Measurements from ENCODE around the gene NHP2.

NHP2 gene

GRCh38 chr5:178192787-178193186, 39.1 kb upstream of the NHP2 start:
- no peaks in the 10 kb centered on the region for H3K36me3 Mint-ChIP-seq (ENCODE audit: low read depth)
- no peak overlapping the region for H3K4me3 Mint-ChIP-seq
- H3K27ac Mint-ChIP-seq = no peak overlapping the region
- no peak for TF ChIP-seq CTCF (IDR thresholded peaks at IDR 0.05; ENCODE audit: unreplicated experiment in 3 of 3)
- H3K4me1 Mint-ChIP-seq = peaks cover 5% of the 10 kb centered on the region
- peaks cover 18% of the 10 kb centered on the region for H3K27me3 Mint-ChIP-seq (ENCODE audit: low read depth)
- H3K9me3 Mint-ChIP-seq = peaks cover 5% of the 10 kb centered on the region

- H3K27me3 Mint-ChIP-seq (ENCODE audit: low read depth) = peaks cover 18% of the 10 kb centered on the region
- H3K9me3 Mint-ChIP-seq = peaks cover 5% of the 10 kb centered on the region
- H3K27ac Mint-ChIP-seq = no peak overlapping the region
- H3K4me3 Mint-ChIP-seq = no peak overlapping the region
- TF ChIP-seq CTCF (IDR thresholded peaks at IDR 0.05; ENCODE audit: unreplicated experiment in 3 of 3) = no peak
- no peaks in the 10 kb centered on the region for H3K36me3 Mint-ChIP-seq (ENCODE audit: low read depth)
- H3K4me1 Mint-ChIP-seq = peaks cover 5% of the 10 kb centered on the region
Observed at GRCh38 chr5:178192244-178192643, 38.6 kb upstream of the NHP2 start.

GRCh38 chr5:178191661-178192060, 38.0 kb upstream of the NHP2 start:
- Mint-ChIP-seq H3K4me3 (no peak overlapping the region), H3K9me3 (peaks cover 5% of the 10 kb centered on the region), H3K36me3 (ENCODE audit: low read depth) (no peaks in the 10 kb centered on the region)

GRCh38 chr5:178189433-178189832, 35.7 kb upstream of the NHP2 start:
- Mint-ChIP-seq H3K4me1 (peaks cover 5% of the 10 kb centered on the region), H3K27me3 (ENCODE audit: low read depth) (peaks cover 2% of the 10 kb centered on the region), H3K9me3 (peaks cover 5% of the 10 kb centered on the region), H3K36me3 (ENCODE audit: low read depth) (no peaks in the 10 kb centered on the region), H3K4me3 (no peak overlapping the region), H3K27ac (no peak overlapping the region)
- no peak for TF ChIP-seq CTCF (IDR thresholded peaks at IDR 0.05; ENCODE audit: unreplicated experiment in 3 of 3)

More at GRCh38 chr5:178191661-178192060, 38.0 kb upstream of the NHP2 start:
- Mint-ChIP-seq H3K27me3 (ENCODE audit: low read depth) (peaks cover 14% of the 10 kb centered on the region), H3K27ac (no peak overlapping the region), H3K4me1 (peaks cover 5% of the 10 kb centered on the region)
- no peak for TF ChIP-seq CTCF (IDR thresholded peaks at IDR 0.05; ENCODE audit: unreplicated experiment in 3 of 3)

GRCh38 chr5:178187014-178187413, 33.3 kb upstream of the NHP2 start, which contains the start of gene GMCL2:
Gene GMCL2, minus strand, starts transcription at chr5:178187371. Its CDS starts 72 bp downstream, at chr5:178187299.
- peaks cover 5% of the 10 kb centered on the region for H3K27me3 Mint-ChIP-seq (ENCODE audit: low read depth)
- no peaks in the 10 kb centered on the region for H3K9me3 Mint-ChIP-seq
- H3K4me1 Mint-ChIP-seq = no peaks in the 10 kb centered on the region
- H3K36me3 Mint-ChIP-seq (ENCODE audit: low read depth) = no peaks in the 10 kb centered on the region
- H3K4me3 Mint-ChIP-seq = no peak within 1 kb of the TSS
- no peak within 1 kb of the TSS for H3K27ac Mint-ChIP-seq
- no peak for TF ChIP-seq CTCF (IDR thresholded peaks at IDR 0.05; ENCODE audit: unreplicated experiment in 3 of 3)

- Mint-ChIP-seq H3K36me3 (ENCODE audit: low read depth) (no peaks in the 10 kb centered on the region), H3K4me1 (no peaks in the 10 kb centered on the region), H3K9me3 (no peaks in the 10 kb centered on the region), H3K27me3 (ENCODE audit: low read depth) (peaks cover 7% of the 10 kb centered on the region), H3K27ac (no peak overlapping the region), H3K4me3 (no peak overlapping the region)
- TF ChIP-seq CTCF (IDR thresholded peaks at IDR 0.05; ENCODE audit: unreplicated experiment in 3 of 3) = no peak
Observed at GRCh38 chr5:178186427-178186826, 32.7 kb upstream of the NHP2 start.

All from nephron (organoid).